Measurements from ENCODE around the gene SVOPL. TPM values are rescaled to one million over a fixed set of nuclear protein-coding genes. Genes with fewer than 3 reads are reported as not detected.
"Not testable (repeated sequence)": the region's sequence is repeated elsewhere in the genome, so short reads cannot be mapped to it uniquely, and the experiment has no call there.

SVOPL gene
- total and polyA plus RNA-seq, 9 donors = 0.08 TPM; not detected in 8

GRCh38 chr7:138738114-138738513 lies 37.0 kb upstream of the SVOPL start:
- Histone ChIP-seq H3K27ac (ENCODE audit: low read length) (no peak overlapping the region), H3K4me1 (ENCODE audit: control insufficient read depth, insufficient read depth, low read length) (no peaks in the 10 kb centered on the region), H3K27me3 (ENCODE audit: control insufficient read depth, insufficient read depth, low read length) (no peaks in the 10 kb centered on the region), H3K9me3 (replicated peaks; ENCODE audit: control insufficient read depth, low read depth, low read length) (no peaks in the 10 kb centered on the region), H3K36me3 (ENCODE audit: control insufficient read depth, insufficient read depth, low read length) (no peaks in the 10 kb centered on the region), H3K4me3 (ENCODE audit: low read length) (no peak overlapping the region)
- DNase-seq = no peak
- 80% methylated on average over 1 of the region's 3 CpGs for WGBS (ENCODE audit: insufficient coverage)

GRCh38 chr7:138735399-138735798 lies 34.2 kb upstream of the SVOPL start:
- no peaks in the 10 kb centered on the region for H3K36me3 ChIP-seq (ENCODE audit: control insufficient read depth, insufficient read depth, low read length)

GRCh38 chr7:138731733-138732132 lies 30.6 kb upstream of the SVOPL start:
- not testable (repeated sequence) for H3K4me3 ChIP-seq (ENCODE audit: low read length); H3K27me3 ChIP-seq (ENCODE audit: control insufficient read depth, insufficient read depth, low read length); H3K36me3 ChIP-seq (ENCODE audit: control insufficient read depth, insufficient read depth, low read length); H3K27ac ChIP-seq (ENCODE audit: low read length); H3K9me3 ChIP-seq (replicated peaks; ENCODE audit: control insufficient read depth, low read depth, low read length); H3K4me1 ChIP-seq (ENCODE audit: control insufficient read depth, insufficient read depth, low read length); DNase-seq
- WGBS (ENCODE audit: insufficient coverage) = no CpG with 5 or more reads among the region's 5 CpGs

More at GRCh38 chr7:138735399-138735798, 34.2 kb upstream of the SVOPL start:
- H3K27ac ChIP-seq (ENCODE audit: low read length) = no peak overlapping the region
- H3K4me3 ChIP-seq (ENCODE audit: low read length) = no peak overlapping the region
- no peaks in the 10 kb centered on the region for H3K9me3 ChIP-seq (replicated peaks; ENCODE audit: control insufficient read depth, low read depth, low read length)
- 67% methylated on average over 4 of the region's 6 CpGs for WGBS (ENCODE audit: insufficient coverage)
- no peak for DNase-seq
- no peaks in the 10 kb centered on the region for H3K27me3 ChIP-seq (ENCODE audit: control insufficient read depth, insufficient read depth, low read length)
- H3K4me1 ChIP-seq (ENCODE audit: control insufficient read depth, insufficient read depth, low read length) = no peaks in the 10 kb centered on the region

- 76% methylated on average over 6 of the region's 9 CpGs for WGBS (ENCODE audit: insufficient coverage)
- Histone ChIP-seq H3K4me3 (ENCODE audit: low read length) (no peak overlapping the region), H3K27me3 (ENCODE audit: control insufficient read depth, insufficient read depth, low read length) (no peaks in the 10 kb centered on the region), H3K36me3 (ENCODE audit: control insufficient read depth, insufficient read depth, low read length) (no peaks in the 10 kb centered on the region), H3K27ac (ENCODE audit: low read length) (no peak overlapping the region), H3K9me3 (replicated peaks; ENCODE audit: control insufficient read depth, low read depth, low read length) (no peaks in the 10 kb centered on the region), H3K4me1 (ENCODE audit: control insufficient read depth, insufficient read depth, low read length) (no peaks in the 10 kb centered on the region)
- no peak for DNase-seq
Observed at GRCh38 chr7:138729444-138729843, 28.3 kb upstream of the SVOPL start.

- 86% methylated on average over 7 of the region's 10 CpGs for WGBS (ENCODE audit: insufficient coverage)
Observed at GRCh38 chr7:138727336-138728099, 26.4 kb upstream of the SVOPL start.

GRCh38 chr7:138726288-138726687 lies 25.1 kb upstream of the SVOPL start:
- no peak overlapping the region for H3K27ac ChIP-seq (ENCODE audit: low read length)
- no peak overlapping the region for H3K4me3 ChIP-seq (ENCODE audit: low read length)
- no peaks in the 10 kb centered on the region for H3K4me1 ChIP-seq (ENCODE audit: control insufficient read depth, insufficient read depth, low read length)
- no peak for DNase-seq
- no peaks in the 10 kb centered on the region for H3K9me3 ChIP-seq (replicated peaks; ENCODE audit: control insufficient read depth, low read depth, low read length)
- 76% methylated on average over 9 of the region's 9 CpGs for WGBS (ENCODE audit: insufficient coverage)
- no peaks in the 10 kb centered on the region for H3K36me3 ChIP-seq (ENCODE audit: control insufficient read depth, insufficient read depth, low read length)
- H3K27me3 ChIP-seq (ENCODE audit: control insufficient read depth, insufficient read depth, low read length) = no peaks in the 10 kb centered on the region

More at GRCh38 chr7:138727336-138728099, 26.4 kb upstream of the SVOPL start:
- DNase-seq = no peak
- H3K27me3 ChIP-seq (ENCODE audit: control insufficient read depth, insufficient read depth, low read length) = no peaks in the 10 kb centered on the region
- no peaks in the 10 kb centered on the region for H3K4me1 ChIP-seq (ENCODE audit: control insufficient read depth, insufficient read depth, low read length)
- H3K9me3 ChIP-seq (replicated peaks; ENCODE audit: control insufficient read depth, low read depth, low read length) = no peaks in the 10 kb centered on the region
- H3K4me3 ChIP-seq (ENCODE audit: low read length) = no peak overlapping the region
- no peak overlapping the region for H3K27ac ChIP-seq (ENCODE audit: low read length)
- no peaks in the 10 kb centered on the region for H3K36me3 ChIP-seq (ENCODE audit: control insufficient read depth, insufficient read depth, low read length)

- DNase-seq = no peak
- 63% methylated on average over 1 of the region's 4 CpGs for WGBS (ENCODE audit: insufficient coverage)
- no peak overlapping the region for H3K27ac ChIP-seq (ENCODE audit: low read length)
- H3K4me1 ChIP-seq (ENCODE audit: control insufficient read depth, insufficient read depth, low read length) = no peaks in the 10 kb centered on the region
- no peaks in the 10 kb centered on the region for H3K27me3 ChIP-seq (ENCODE audit: control insufficient read depth, insufficient read depth, low read length)
- no peaks in the 10 kb centered on the region for H3K9me3 ChIP-seq (replicated peaks; ENCODE audit: control insufficient read depth, low read depth, low read length)
- H3K4me3 ChIP-seq (ENCODE audit: low read length) = no peak overlapping the region
- no peaks in the 10 kb centered on the region for H3K36me3 ChIP-seq (ENCODE audit: control insufficient read depth, insufficient read depth, low read length)
Observed at GRCh38 chr7:138720286-138720685, 19.1 kb upstream of the SVOPL start.

GRCh38 chr7:138716889-138717288 lies 15.7 kb upstream of the SVOPL start:
- Histone ChIP-seq H3K4me3 (ENCODE audit: low read length) (no peak overlapping the region), H3K9me3 (replicated peaks; ENCODE audit: control insufficient read depth, low read depth, low read length) (no peaks in the 10 kb centered on the region), H3K27ac (ENCODE audit: low read length) (no peak overlapping the region), H3K36me3 (ENCODE audit: control insufficient read depth, insufficient read depth, low read length) (no peaks in the 10 kb centered on the region), H3K4me1 (ENCODE audit: control insufficient read depth, insufficient read depth, low read length) (no peaks in the 10 kb centered on the region), H3K27me3 (ENCODE audit: control insufficient read depth, insufficient read depth, low read length) (no peaks in the 10 kb centered on the region)
- WGBS (ENCODE audit: insufficient coverage) = 90% methylated on average over 7 of the region's 7 CpGs
- no peak for DNase-seq

- Histone ChIP-seq H3K36me3 (ENCODE audit: control insufficient read depth, insufficient read depth, low read length) (no peaks in the 10 kb centered on the region), H3K9me3 (replicated peaks; ENCODE audit: control insufficient read depth, low read depth, low read length) (no peaks in the 10 kb centered on the region), H3K27ac (ENCODE audit: low read length) (no peak overlapping the region), H3K4me1 (ENCODE audit: control insufficient read depth, insufficient read depth, low read length) (no peaks in the 10 kb centered on the region), H3K4me3 (ENCODE audit: low read length) (no peak overlapping the region), H3K27me3 (ENCODE audit: control insufficient read depth, insufficient read depth, low read length) (no peaks in the 10 kb centered on the region)
- WGBS (ENCODE audit: insufficient coverage) = 90% methylated on average over 5 of the region's 7 CpGs
- DNase-seq = no peak
Observed at GRCh38 chr7:138713191-138713590, 12.0 kb upstream of the SVOPL start.

GRCh38 chr7:138712652-138713051 lies 11.5 kb upstream of the SVOPL start:
- Histone ChIP-seq H3K27me3 (ENCODE audit: control insufficient read depth, insufficient read depth, low read length) (no peaks in the 10 kb centered on the region), H3K27ac (ENCODE audit: low read length) (no peak overlapping the region), H3K36me3 (ENCODE audit: control insufficient read depth, insufficient read depth, low read length) (no peaks in the 10 kb centered on the region), H3K4me1 (ENCODE audit: control insufficient read depth, insufficient read depth, low read length) (no peaks in the 10 kb centered on the region), H3K4me3 (ENCODE audit: low read length) (no peak overlapping the region), H3K9me3 (replicated peaks; ENCODE audit: control insufficient read depth, low read depth, low read length) (no peaks in the 10 kb centered on the region)
- 93% methylated on average over 6 of the region's 9 CpGs for WGBS (ENCODE audit: insufficient coverage)
- no peak for DNase-seq
